B cell (primary cell): Measurements from ENCODE around the gene PLA2G4C. TPM values are rescaled to one million over a fixed set of nuclear protein-coding genes. Genes with fewer than 3 reads are reported as not detected.

Experiments
- ATAC-seq: fragments of 200-7000 bp; cut with Tn5 transposase; one replicate; pipeline ENCODE4 v1.10.0; 2021; ENCODE audit warnings: low read depth, mild to moderate bottlenecking, moderate number of reproducible peaks, moderate library complexity
- CTCF ChIA-PET: fragments of 350-600 bp; sonication (Branson Sonifier 250); formaldehyde crosslinking; loops from one replicate; lab custom pipeline; 2021; ENCODE audit warnings: antibody characterized with exemption, inconsistent platforms; lab: Charles Lee
- POLR2A ChIA-PET: fragments of 350-600 bp; sonication (Branson Sonifier 250); formaldehyde crosslinking; loops from one replicate; lab custom pipeline; 2021; ENCODE audit warnings: antibody characterized with exemption; lab: Charles Lee
- DNase-seq: peaks from one replicate; pipeline ENCODE4 v3.0.0; 2013
- H2AFZ ChIP-seq: 2 replicates; pipeline ENCODE4 v1.6.1; 2012; ENCODE audit warnings: mild to moderate bottlenecking, low read depth, low read length; ENCODE audit not compliant: insufficient read depth, poor library complexity, severe bottlenecking
- H3K27ac ChIP-seq, 2 donors: 1 replicate in 1 of 2; 2 replicates in 1 of 2; pipeline ENCODE4 v1.5.1; 2012 to 2013; ENCODE audit warnings: low read length in 2 of 2, mild to moderate bottlenecking in 2 of 2, moderate library complexity in 1 of 2
- H3K27me3 ChIP-seq, 4 experiments: fragments of 200-600 bp in 1 of 4; sonication (generic) in 1 of 4; replicated peaks in 1 of 4; 1 replicate in 2 of 4; 2 replicates in 2 of 4; pipeline versions ENCODE4 v1.6.1 to v1.7.0; 2013 to 2016; ENCODE audit warnings: low read length in 3 of 4, mild to moderate bottlenecking in 2 of 4, mixed read lengths in 1 of 4, moderate library complexity in 1 of 4; ENCODE audit not compliant: insufficient read depth in 4 of 4, control insufficient read depth in 3 of 4; ENCODE audit errors: control extremely low read depth in 1 of 4
- H3K36me3 ChIP-seq, 2 experiments: replicated peaks in 1 of 2; 1 replicate in 1 of 2; 2 replicates in 1 of 2; pipeline versions ENCODE4 v1.6.1 to v1.7.1; 2013; ENCODE audit warnings: low read length in 1 of 2; ENCODE audit not compliant: insufficient read depth in 2 of 2, control insufficient read depth in 1 of 2; ENCODE audit errors: control extremely low read depth in 1 of 2, extremely low read depth in 1 of 2
- H3K4me1 ChIP-seq, 2 donors: fragments of 200-600 bp in 1 of 2; sonication (generic) in 1 of 2; 1 replicate in 1 of 2; 2 replicates in 1 of 2; pipeline versions ENCODE4 v1.5.1 to v1.6.1; 2013 to 2017; ENCODE audit warnings: low read length in 2 of 2; ENCODE audit not compliant: control insufficient read depth in 2 of 2, insufficient read depth in 2 of 2
- H3K4me2 ChIP-seq: replicated peaks from 2 replicates; pipeline ENCODE3; 2012; ENCODE audit warnings: mild to moderate bottlenecking, low read depth, low read length; ENCODE audit not compliant: poor library complexity, severe bottlenecking
- H3K4me3 ChIP-seq, 5 experiments: fragments of 200-600 bp in 1 of 5; sonication (generic) in 1 of 5; 1 replicate in 3 of 5; 2 replicates in 2 of 5; pipeline versions ENCODE4 v1.5.1 to v1.7.0; 2011 to 2016; ENCODE audit warnings: low read length in 4 of 5, mild to moderate bottlenecking in 4 of 5, low read depth in 2 of 5, control low read depth in 1 of 5, moderate library complexity in 1 of 5; ENCODE audit not compliant: insufficient read depth in 1 of 5; ENCODE audit errors: control extremely low read depth in 1 of 5, extremely low read depth in 1 of 5
- H3K79me2 ChIP-seq: fragments of 200-600 bp; sonication (generic); one replicate; pipeline ENCODE4 v1.6.0; 2016; ENCODE audit warnings: low read length; ENCODE audit not compliant: control insufficient read depth, insufficient read depth
- H3K9ac ChIP-seq: fragments of 200-600 bp; sonication (generic); 2 replicates; pipeline ENCODE4 v1.6.1; 2017; ENCODE audit warnings: mild to moderate bottlenecking, low read length, moderate library complexity
- H3K9me3 ChIP-seq, 3 donors: one replicate each; pipeline versions ENCODE4 v1.6.1 to v1.7.1; 2013; ENCODE audit warnings: low read length in 2 of 3; ENCODE audit not compliant: control insufficient read depth in 2 of 3, insufficient read depth in 1 of 3; ENCODE audit errors: control extremely low read depth in 1 of 3
- H4K20me1 ChIP-seq: 2 replicates; pipeline ENCODE4 v1.6.0; 2012; ENCODE audit warnings: mild to moderate bottlenecking, low read length; ENCODE audit not compliant: insufficient read depth, control insufficient read depth, poor library complexity, severe bottlenecking
- H3K27ac Mint-ChIP-seq: one replicate; pipeline ENCODE4 v1.8.0; 2021; ENCODE audit warnings: mixed read lengths
- H3K27me3 Mint-ChIP-seq: one replicate; pipeline ENCODE4 v1.8.0; 2021; ENCODE audit warnings: mixed read lengths
- H3K4me1 Mint-ChIP-seq: one replicate; pipeline ENCODE4 v1.8.0; 2021; ENCODE audit warnings: mixed read lengths
- H3K4me3 Mint-ChIP-seq: one replicate; pipeline ENCODE4 v1.8.0; 2021; ENCODE audit warnings: mixed read lengths
- H3K9me3 Mint-ChIP-seq: one replicate; pipeline ENCODE4 v1.8.0; 2022; ENCODE audit warnings: mixed read lengths; ENCODE audit not compliant: insufficient read depth
- CTCF ChIP-seq: fragments of 200-600 bp; IDR thresholded peaks from one replicate; pipeline ENCODE4 v1.8.0; 2022; ENCODE audit warnings: antibody characterized with exemption, mild to moderate bottlenecking
- EZH2 ChIP-seq: IDR thresholded peaks from 2 replicates; pipeline ENCODE4 v1.6.1; 2012; ENCODE audit warnings: borderline replicate concordance, low read depth, mild to moderate bottlenecking, moderate library complexity, low read length; ENCODE audit not compliant: insufficient read depth, poor library complexity, severe bottlenecking
- WGBS: methylation state at CpG from one replicate; pipeline ENCODE4 v1.1.5; 2013; ENCODE audit warnings: missing lambda C conversion rate; ENCODE audit not compliant: insufficient coverage; 5-methylcytosine and 5-hydroxymethylcytosine counted together
- intact Hi-C: fragments of 100-400 bp; cut with micrococcal nuclease; formaldehyde crosslinking; loops from one replicate; pipeline ENCODE4 v1.10.0; 2022
- polyA plus RNA-seq: library from polyadenylated mRNA; depleted of rRNA; stranded (reverse); fragments of >200 nt; gene quantifications from 2 replicates; pipeline ENCODE4 v1.2.3, GENCODE V29; 2012
- total RNA-seq, 2 donors: library from RNA; stranded (reverse); fragments of 120-200 nt in 1 of 2; gene quantifications; 1 replicate in 1 of 2; 2 replicates in 1 of 2; pipeline versions ENCODE4 v1.2.3 to v1.2.4, GENCODE V29; 2013 to 2022

The PLA2G4C gene
- total and polyA plus RNA-seq, 2 donors (not counting 1 experiment from before 2014, with no cell fraction given) = 11.1 to 12.3 TPM

- H3K4me3 ChIP-seq = no peak overlapping the region
- CTCF ChIA-PET = no interaction called here
- POLR2A ChIA-PET = no interaction called here
- Mint-ChIP-seq H3K27me3 (no peaks in the 10 kb centered on the region), H3K27ac (peak overlapping the region; percentile 75), H3K4me1 (peaks cover 18% of the 10 kb centered on the region), H3K9me3 (no peaks in the 10 kb centered on the region), H3K4me3 (no peak overlapping the region)
- peak overlapping the region in 1 of 2 donors; percentile 68 for H3K27ac ChIP-seq
- H3K4me1 ChIP-seq = peaks cover 15 to 19% of the 10 kb centered on the region in 2 donors
- ATAC-seq (no peak), DNase-seq (no peak)
- 70% methylated on average over 14 of the region's 14 CpGs for WGBS
- peak overlapping the region; percentile 58 for H2AFZ ChIP-seq
- no peaks in the 10 kb centered on the region for H3K79me2 ChIP-seq
- H3K4me2 ChIP-seq = peak overlapping the region; percentile 64
- H3K36me3 ChIP-seq = peaks cover 0 to 18% of the 10 kb centered on the region in 2 experiments
- no peaks in the 10 kb centered on the region for H3K27me3 ChIP-seq
- intact Hi-C loops = no loop called here
- no peak for TF ChIP-seq EZH2
- TF ChIP-seq CTCF = no peak
- no peaks in the 10 kb centered on the region for H4K20me1 ChIP-seq
- H3K9ac ChIP-seq = no peak overlapping the region
- H3K9me3 ChIP-seq = peaks cover 0 to 12% (median 0%) of the 10 kb centered on the region in 3 donors
These were observed 11.8 kb upstream of the PLA2G4C start for GRCh38 chr19:48122421-48122820.

DNA sequence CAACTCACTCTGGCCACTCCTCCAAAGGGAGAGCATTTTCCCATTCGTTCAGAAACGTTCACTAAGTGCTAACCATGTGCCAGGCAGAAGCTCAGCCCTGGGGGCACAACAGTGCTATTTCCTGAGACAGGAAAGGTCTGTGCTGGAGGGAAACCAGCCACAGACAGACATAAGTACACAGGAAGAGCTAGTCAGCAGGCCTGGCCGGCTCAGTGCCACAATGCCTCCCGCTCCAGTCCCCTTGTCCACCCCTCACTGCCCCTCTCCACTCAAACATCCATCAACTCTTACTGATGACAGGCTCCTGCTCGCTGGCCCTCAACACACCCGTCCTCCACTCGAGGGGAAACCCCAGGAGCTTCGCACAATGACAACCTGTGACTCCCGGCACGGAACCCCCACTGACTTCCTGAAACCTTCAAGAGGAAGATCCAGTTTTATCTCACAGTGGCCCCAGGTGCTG, 11.3 kb upstream of the PLA2G4C start:
- intact Hi-C loops = no loop called here
- Mint-ChIP-seq H3K27me3 (no peaks in the 10 kb centered on the region), H3K9me3 (no peaks in the 10 kb centered on the region), H3K4me3 (peak overlapping the region; percentile 19), H3K4me1 (peaks cover 20% of the 10 kb centered on the region), H3K27ac (peak overlapping the region; percentile 75)
- Histone ChIP-seq H3K9ac (peak overlapping the region; percentile 1), H3K9me3 (peaks cover 0 to 12% (median 0%) of the 10 kb centered on the region in 3 donors), H3K4me1 (peaks cover 15 to 20% of the 10 kb centered on the region in 2 donors), H4K20me1 (no peaks in the 10 kb centered on the region), H2AFZ (peak overlapping the region; percentile 58), H3K4me2 (peak overlapping the region; percentile 64), H3K79me2 (no peaks in the 10 kb centered on the region), H3K27ac (peak overlapping the region in 1 of 2 donors; percentile 68), H3K4me3 (no peak overlapping the region), H3K36me3 (peaks cover 0 to 14% of the 10 kb centered on the region in 2 experiments), H3K27me3 (no peaks in the 10 kb centered on the region)
- ChIA-PET CTCF (no interaction called here), POLR2A (no interaction called here)
- no peak for TF ChIP-seq EZH2
- no peak for TF ChIP-seq CTCF
- WGBS = 21% methylated on average over 9 of the region's 10 CpGs
- ATAC-seq (peak; percentile 14), DNase-seq (peak; percentile 68)
